HepG2 (cell line): ENCODE data around the gene DSTN. TPM values are rescaled to one million over a fixed set of nuclear protein-coding genes. Genes with fewer than 3 reads are reported as not detected.

Experiments used
- CC2D1A ChIP-seq: sonication (generic); formaldehyde crosslinking; IDR thresholded peaks from 2 replicates; pipeline ENCODE4 v1.8.1; 2023; ENCODE audit warnings: mild to moderate bottlenecking, missing genetic modification reagents
- CEBPG ChIP-seq: IDR thresholded peaks from 2 replicates; pipeline ENCODE4 v1.6.1; 2016
- HDAC1 ChIP-seq: sonication (generic); formaldehyde crosslinking; IDR thresholded peaks from 2 replicates; pipeline ENCODE4 v1.5.1; 2020; ENCODE audit warnings: mild to moderate bottlenecking, missing genetic modification reagents
- HOMEZ ChIP-seq: IDR thresholded peaks from 2 replicates; pipeline ENCODE4 v1.6.1; 2016; ENCODE audit warnings: low read depth
- LRRFIP1 ChIP-seq: sonication (generic); formaldehyde crosslinking; conservative IDR thresholded peaks from 2 replicates; pipeline ENCODE4 v1.4.0; 2020; ENCODE audit warnings: missing genetic modification reagents
- NBN ChIP-seq: fragments of 450-650 bp; conservative IDR thresholded peaks from 2 replicates; pipeline ENCODE4 v1.6.1; 2017
- PITX1 ChIP-seq: sonication (generic); formaldehyde crosslinking; IDR thresholded peaks from 2 replicates; pipeline ENCODE4 v1.5.1; 2020; ENCODE audit warnings: mild to moderate bottlenecking, missing genetic modification reagents
- POLR2AphosphoS5 ChIP-seq: IDR thresholded peaks from 2 replicates; pipeline ENCODE4 v1.6.1; 2012; ENCODE audit warnings: low read depth, low read length
- TERF1 ChIP-seq: sonication (generic); formaldehyde crosslinking; IDR thresholded peaks from 2 replicates; pipeline ENCODE4 v1.8.0; 2022; ENCODE audit warnings: mild to moderate bottlenecking, missing genetic modification reagents, moderate library complexity
- THAP7 ChIP-seq: sonication (generic); formaldehyde crosslinking; IDR thresholded peaks from 2 replicates; pipeline ENCODE4 v1.8.1; 2023; ENCODE audit warnings: mild to moderate bottlenecking, missing genetic modification reagents
- ZBTB25 ChIP-seq: IDR thresholded peaks from 2 replicates; pipeline ENCODE4 v1.6.1; 2018; ENCODE audit warnings: missing genetic modification reagents
- ZBTB49 ChIP-seq: sonication (generic); formaldehyde crosslinking; IDR thresholded peaks from 2 replicates; pipeline ENCODE4 v1.4.0; 2020; ENCODE audit warnings: missing genetic modification reagents, borderline replicate concordance
- ZNF234 ChIP-seq: sonication (generic); formaldehyde crosslinking; conservative IDR thresholded peaks from 2 replicates; pipeline ENCODE4 v1.5.1; 2020; ENCODE audit warnings: mild to moderate bottlenecking, missing genetic modification reagents
- ZNF331 ChIP-seq: sonication (generic); formaldehyde crosslinking; IDR thresholded peaks from 2 replicates; pipeline ENCODE4 v1.4.0; 2020; ENCODE audit warnings: missing genetic modification reagents
- ZNF382 ChIP-seq: sonication (generic); formaldehyde crosslinking; IDR thresholded peaks from 2 replicates; pipeline ENCODE4 v1.5.0; 2020; ENCODE audit warnings: missing genetic modification reagents, mild to moderate bottlenecking, borderline replicate concordance
- ZNF484 ChIP-seq: sonication (generic); formaldehyde crosslinking; IDR thresholded peaks from 2 replicates; pipeline ENCODE4 v1.5.1; 2020; ENCODE audit warnings: mild to moderate bottlenecking, low read depth, missing genetic modification reagents, borderline replicate concordance
- ZNF570 ChIP-seq: sonication (generic); formaldehyde crosslinking; IDR thresholded peaks from 2 replicates; pipeline ENCODE4 v1.4.0; 2020; ENCODE audit warnings: mild to moderate bottlenecking, missing genetic modification reagents, borderline replicate concordance
- ZNF619 ChIP-seq: sonication (generic); formaldehyde crosslinking; IDR thresholded peaks from 2 replicates; pipeline ENCODE4 v1.4.0; 2020; ENCODE audit warnings: mild to moderate bottlenecking, missing genetic modification reagents
- ZNF691 ChIP-seq: sonication (generic); formaldehyde crosslinking; IDR thresholded peaks from 2 replicates; pipeline ENCODE4 v1.4.0; 2020; ENCODE audit warnings: missing genetic modification reagents, low read depth, mild to moderate bottlenecking, borderline replicate concordance
- ZSCAN22 ChIP-seq: sonication (generic); formaldehyde crosslinking; IDR thresholded peaks from 2 replicates; pipeline ENCODE4 v1.4.0; 2020; ENCODE audit warnings: mild to moderate bottlenecking, missing genetic modification reagents
- polyA plus RNA-seq, 8 experiments: library from polyadenylated mRNA; depleted of rRNA in 3 of 8; stranded (reverse) in 7 of 8; unstranded in 1 of 8; fragments of >200 nt; fragmentation: Illumina TruSeq in 4 of 8; extraction: Trizol in 4 of 8; gene quantifications; 2 replicates each; pipeline versions ENCODE4 v1.2.1 to v1.2.3, GENCODE V29; 2011 to 2016; ENCODE audit warnings: low read depth in 4 of 8, missing spikeins in 1 of 8, mixed read lengths in 1 of 8; ENCODE audit not compliant: insufficient read depth in 1 of 8
- total RNA-seq, 5 experiments: library from RNA; depleted of rRNA; stranded (reverse); fragments of >200 nt; fragmentation: Illumina TruSeq; extraction: Trizol; gene quantifications; 2 replicates each; pipeline ENCODE4 v1.2.3, GENCODE V29; 2016; ENCODE audit warnings: low read depth in 1 of 5

DSTN gene
- total and polyA plus RNA-seq, 2 of the 13 experiments (the other 11 are each of a cell fraction or from before 2014, with no cell fraction given), result 27.6 to 106 TPM

GRCh38 chr20:17568972-17569521 is 828 bp upstream of the DSTN start (continued):
- TF ChIP-seq LRRFIP1 (no peak), TERF1 (CRISPR knock-in tag) (no peak), THAP7 (CRISPR knock-in tag) (no peak), CC2D1A (no peak), HOMEZ (no peak), ZNF619 (no peak), NBN (no peak), ZNF570 (CRISPR knock-in tag) (no peak; the same call in 1 of the 2 replicates), ZNF484 (CRISPR knock-in tag) (no peak), ZNF234 (no peak), HDAC1 (CRISPR knock-in tag) (no peak), PITX1 (CRISPR knock-in tag) (0 out of 2 replicates have a peak, but pooled peaks have one; percentile 24), POLR2AphosphoS5 (no peak), ZSCAN22 (CRISPR knock-in tag) (no peak), ZNF382 (no peak), ZNF331 (CRISPR knock-in tag) (peak; percentile 52; the same call in 1 of the 2 replicates), ZBTB49 (CRISPR knock-in tag) (0 out of 2 replicates have a peak, but pooled peaks have one; percentile 19), ZBTB25 (CRISPR knock-in tag) (peak; percentile 73; the same call in 1 of the 2 replicates), CEBPG (CRISPR knock-in tag) (no peak), ZNF691 (CRISPR knock-in tag) (peak; percentile 96)
